BLaER1 (cell line): ENCODE data around the gene ITLN2.
A peak's percentile ranks its signal among the peaks of the same experiment; 100 is the strongest.
"Not testable (repeated sequence)": the region's sequence is repeated elsewhere in the genome, so short reads cannot be mapped to it uniquely, and the experiment has no call there.

Experiments used
- H3K27ac ChIP-seq: shearing (Covaris generic); formaldehyde crosslinking; 2 replicates; pipeline ENCODE4 v1.8.1; 2022
- H3K27me3 ChIP-seq: shearing (Covaris generic); formaldehyde crosslinking; 2 replicates; pipeline ENCODE4 v1.8.1; 2022
- H3K36me3 ChIP-seq: shearing (Covaris generic); formaldehyde crosslinking; 2 replicates; pipeline ENCODE4 v1.8.1; 2022
- H3K4me1 ChIP-seq: shearing (Covaris generic); formaldehyde crosslinking; 2 replicates; pipeline ENCODE4 v1.8.1; 2022
- H3K4me2 ChIP-seq: shearing (Covaris generic); formaldehyde crosslinking; 2 replicates; pipeline ENCODE4 v1.8.1; 2022
- H3K4me3 ChIP-seq: shearing (Covaris generic); formaldehyde crosslinking; 2 replicates; pipeline ENCODE4 v1.8.1; 2022
- H3K9ac ChIP-seq: shearing (Covaris generic); formaldehyde crosslinking; 2 replicates; pipeline ENCODE4 v1.8.1; 2022
- H3K9me3 ChIP-seq: shearing (Covaris generic); formaldehyde crosslinking; 2 replicates; pipeline ENCODE4 v1.8.1; 2022
- H4K20me1 ChIP-seq: shearing (Covaris generic); formaldehyde crosslinking; 2 replicates; pipeline ENCODE4 v1.8.1; 2022
- Cebpa-rat ChIP-seq: shearing (Covaris generic); IDR thresholded peaks from 2 replicates; pipeline ENCODE4 v1.8.1; 2022

Gene ITLN2

DNA sequence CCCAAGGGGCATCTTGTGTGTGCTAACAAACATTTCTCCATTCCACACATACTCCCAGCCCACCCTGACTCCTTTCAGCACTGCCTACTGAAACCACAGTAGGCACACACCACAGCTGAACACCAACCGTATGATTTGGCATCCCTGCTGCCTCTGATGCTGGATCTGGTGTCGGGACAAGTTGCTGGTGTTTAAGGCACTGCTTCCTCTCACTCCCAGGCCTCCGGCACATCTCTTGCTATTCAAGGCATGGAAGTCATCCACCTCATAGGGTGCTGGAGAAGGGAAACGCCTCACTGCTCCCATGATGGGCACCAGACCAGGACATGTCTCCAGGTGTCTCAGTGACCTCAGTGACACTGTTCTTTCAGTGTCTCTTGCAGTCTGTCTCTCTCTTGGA lies 2.4 kb upstream of the ITLN2 start:
- Histone ChIP-seq H3K9me3 (no peaks in the 10 kb centered on the region), H3K4me2 (no peak overlapping the region), H3K4me3 (no peak overlapping the region), H4K20me1 (no peaks in the 10 kb centered on the region), H3K27me3 (no peaks in the 10 kb centered on the region), H3K27ac (no peak overlapping the region), H3K4me1 (peaks cover 26% of the 10 kb centered on the region), H3K9ac (no peak overlapping the region), H3K36me3 (no peaks in the 10 kb centered on the region)
- TF ChIP-seq Cebpa-rat: no peak

DNA sequence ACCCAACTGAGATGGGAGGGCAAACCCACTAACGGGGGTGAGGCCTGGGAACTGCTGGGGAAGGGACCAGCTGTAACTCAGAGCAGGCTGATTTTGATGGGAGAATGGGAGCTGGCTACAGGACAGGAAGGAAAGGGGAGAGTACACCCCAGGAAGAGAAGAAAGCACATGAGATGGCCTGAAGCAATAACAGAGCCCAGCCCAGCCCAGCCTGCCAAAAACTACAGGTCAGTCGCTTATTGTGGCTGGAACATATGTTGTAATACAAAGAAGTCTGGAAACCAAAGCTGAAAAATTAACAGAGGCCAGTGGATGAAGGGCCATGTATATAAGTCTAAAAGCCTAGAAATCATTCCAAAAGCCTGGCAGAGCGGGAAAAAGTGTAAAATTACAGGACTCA lies 1.6 kb downstream of the ITLN2 start:
- Histone ChIP-seq H3K27me3 (no peaks in the 10 kb centered on the region), H3K4me1 (peaks cover 39% of the 10 kb centered on the region), H3K9ac (no peak overlapping the region), H3K4me2 (no peak overlapping the region), H3K36me3 (no peaks in the 10 kb centered on the region), H3K4me3 (no peak overlapping the region), H3K9me3 (peaks cover 5% of the 10 kb centered on the region), H3K27ac (0 out of 2 replicates have a peak overlapping the region, but pooled peaks have one; percentile 10), H4K20me1 (no peaks in the 10 kb centered on the region)
- TF ChIP-seq Cebpa-rat: no peak

DNA sequence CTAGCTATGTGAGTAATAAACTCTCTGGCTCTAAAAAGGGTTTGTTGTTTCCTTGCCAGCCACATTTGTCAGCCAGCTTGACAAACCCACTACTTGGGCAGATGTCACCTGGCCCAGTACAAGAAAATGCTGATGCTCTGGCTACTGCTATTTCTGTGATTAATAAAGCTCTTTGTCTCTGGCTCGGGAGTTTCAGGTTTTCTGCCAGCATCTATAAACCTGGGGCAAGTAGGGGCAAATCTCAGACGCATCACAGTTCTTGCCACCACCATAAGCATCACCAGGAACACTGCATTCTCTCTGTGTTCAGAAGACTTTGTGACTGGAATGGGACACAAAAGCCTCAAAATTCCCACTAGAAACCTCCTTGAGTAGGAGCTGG lies 2.5 kb downstream of the ITLN2 start:
- no peaks in the 10 kb centered on the region for H3K27me3 ChIP-seq
- peaks cover 5% of the 10 kb centered on the region for H3K9me3 ChIP-seq
- no peaks in the 10 kb centered on the region for H3K36me3 ChIP-seq
- 0 out of 2 replicates have a peak overlapping the region, but pooled peaks have one; percentile 9 for H3K4me2 ChIP-seq
- H3K27ac ChIP-seq: peak overlapping the region; percentile 6; the same call in 1 of the 2 replicates
- H3K9ac ChIP-seq: no peak overlapping the region
- no peak for TF ChIP-seq Cebpa-rat
- H3K4me3 ChIP-seq: no peak overlapping the region
- H4K20me1 ChIP-seq: no peaks in the 10 kb centered on the region
- peaks cover 38% of the 10 kb centered on the region for H3K4me1 ChIP-seq

DNA sequence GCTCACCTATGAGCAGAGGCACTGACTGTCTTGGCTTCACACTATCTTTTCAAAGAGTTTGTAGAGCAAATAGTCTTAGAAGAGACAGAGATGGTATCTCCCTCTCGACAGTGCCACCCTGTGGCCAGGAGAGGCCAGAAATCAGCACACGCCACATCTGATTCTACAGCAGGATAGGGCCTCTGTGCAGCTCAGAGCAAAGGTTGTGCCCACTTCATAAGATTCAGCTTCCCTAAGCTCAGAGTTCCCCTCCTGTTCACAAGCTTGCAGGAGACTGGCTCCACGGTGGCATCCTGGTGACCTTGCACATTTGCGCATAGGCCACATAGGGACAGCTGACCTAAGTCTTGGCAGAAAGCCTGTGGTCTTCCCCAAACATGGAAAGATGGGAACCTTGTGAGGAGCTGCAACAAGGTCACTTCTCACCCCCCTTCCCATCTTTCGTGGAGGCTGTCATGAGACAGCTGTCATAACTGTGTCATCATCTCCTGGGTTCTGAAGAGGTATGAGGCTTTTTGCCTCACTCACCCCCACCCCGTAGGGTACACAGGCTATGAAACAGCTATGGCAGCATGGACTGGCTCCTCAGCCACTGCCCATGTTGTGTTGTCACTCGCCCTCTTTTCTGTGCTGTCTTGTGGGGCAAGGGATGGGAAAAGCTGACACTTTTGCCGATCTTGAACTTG lies 3.0 kb downstream of the ITLN2 start:
- Histone ChIP-seq H3K9me3 (peaks cover 5% of the 10 kb centered on the region), H4K20me1 (no peaks in the 10 kb centered on the region), H3K36me3 (no peaks in the 10 kb centered on the region), H3K27ac (peak overlapping the region; percentile 6; the same call in 1 of the 2 replicates), H3K4me3 (no peak overlapping the region), H3K4me2 (no peak overlapping the region), H3K9ac (no peak overlapping the region), H3K27me3 (no peaks in the 10 kb centered on the region), H3K4me1 (peaks cover 34% of the 10 kb centered on the region)
- no peak for TF ChIP-seq Cebpa-rat

DNA sequence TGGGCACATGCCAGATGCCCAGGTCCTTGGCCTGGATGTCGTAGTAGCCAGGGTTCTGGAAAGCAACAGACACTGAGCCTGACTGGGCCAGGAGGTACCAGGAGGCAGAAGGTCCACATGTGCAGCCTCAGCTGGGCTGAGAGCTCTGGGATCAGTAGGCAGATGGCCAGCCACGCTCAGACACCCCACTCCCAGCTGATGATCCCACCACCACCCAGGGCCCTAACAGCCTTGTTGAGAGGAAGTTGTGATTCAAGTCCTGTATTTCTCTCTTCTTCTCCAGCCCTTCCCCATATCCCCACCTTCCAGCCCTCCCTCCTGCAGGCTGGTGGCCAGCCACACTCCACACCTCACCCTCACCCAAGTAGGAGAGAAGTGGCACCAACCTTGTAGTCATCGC lies 4.0 kb downstream of the ITLN2 start:
- H3K27me3 ChIP-seq: no peaks in the 10 kb centered on the region
- H4K20me1 ChIP-seq: no peaks in the 10 kb centered on the region
- H3K4me2 ChIP-seq: no peak overlapping the region
- no peak overlapping the region for H3K9ac ChIP-seq
- no peak overlapping the region for H3K4me3 ChIP-seq
- peaks cover 34% of the 10 kb centered on the region for H3K4me1 ChIP-seq
- peaks cover 5% of the 10 kb centered on the region for H3K9me3 ChIP-seq
- TF ChIP-seq Cebpa-rat: no peak
- H3K36me3 ChIP-seq: no peaks in the 10 kb centered on the region
- H3K27ac ChIP-seq: peak overlapping the region; percentile 35; the same call in 1 of the 2 replicates

DNA sequence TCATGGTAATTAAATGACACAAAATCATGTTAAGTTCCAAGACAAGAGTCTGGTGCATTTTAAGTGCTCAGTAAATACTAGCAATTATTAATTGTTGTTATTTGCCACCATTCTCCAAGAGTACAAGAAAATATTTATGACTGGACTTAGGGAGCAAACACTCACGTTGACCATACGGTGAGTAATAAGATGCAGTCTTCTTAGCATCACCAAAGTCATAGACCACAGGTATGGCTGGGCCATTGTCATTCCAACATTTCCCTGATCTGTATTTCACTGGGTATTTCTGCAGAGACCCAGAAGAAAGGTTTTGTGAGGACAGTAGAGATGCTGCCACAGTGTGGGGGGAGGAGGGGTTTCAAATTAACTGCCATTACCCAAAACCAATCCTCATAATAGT lies 4.7 kb downstream of the ITLN2 start:
- Histone ChIP-seq H3K27me3 (no peaks in the 10 kb centered on the region), H3K9me3 (peaks cover 5% of the 10 kb centered on the region), H3K4me1 (peaks cover 34% of the 10 kb centered on the region), H3K4me3 (no peak overlapping the region), H3K27ac (no peak overlapping the region), H3K36me3 (no peaks in the 10 kb centered on the region), H3K9ac (no peak overlapping the region), H3K4me2 (no peak overlapping the region), H4K20me1 (no peaks in the 10 kb centered on the region)
- TF ChIP-seq Cebpa-rat: no peak

DNA sequence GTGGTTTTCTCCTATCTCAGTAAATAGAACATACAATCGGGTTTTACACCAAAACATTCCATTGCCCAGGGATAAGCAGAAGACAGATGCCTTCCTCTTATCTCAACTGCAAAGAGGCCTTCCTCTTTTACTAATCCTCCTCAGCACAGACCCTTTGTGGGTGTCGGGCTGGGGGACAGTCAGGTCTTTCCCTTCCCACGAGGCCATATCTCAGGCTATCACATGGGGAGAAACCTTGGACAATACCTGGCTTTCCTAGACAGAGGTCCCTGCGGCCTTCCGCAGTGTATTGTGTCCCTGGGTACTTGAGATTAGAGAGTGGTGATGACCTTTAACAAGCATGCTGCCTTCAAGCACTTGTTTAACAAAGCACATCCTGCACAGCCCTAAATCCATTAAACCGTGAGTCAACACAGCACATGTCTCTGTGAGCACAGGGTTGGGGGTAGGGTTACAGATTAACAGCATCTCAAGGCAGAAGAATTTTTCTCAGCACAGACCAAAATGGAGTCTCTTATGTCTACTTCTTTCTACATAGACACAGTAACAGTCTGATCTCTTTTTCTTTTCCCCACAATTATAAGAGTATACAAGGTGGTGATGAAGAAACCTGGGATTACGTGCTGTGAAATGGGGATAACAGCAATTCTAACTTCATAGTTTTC lies 5.3 kb downstream of the ITLN2 start:
- H3K27me3 ChIP-seq, H4K20me1 ChIP-seq, H3K36me3 ChIP-seq, H3K4me3 ChIP-seq, H3K9ac ChIP-seq, H3K27ac ChIP-seq, H3K4me2 ChIP-seq, H3K9me3 ChIP-seq: not testable (repeated sequence)
- H3K4me1 ChIP-seq: peaks cover 31% of the 10 kb centered on the region

DNA sequence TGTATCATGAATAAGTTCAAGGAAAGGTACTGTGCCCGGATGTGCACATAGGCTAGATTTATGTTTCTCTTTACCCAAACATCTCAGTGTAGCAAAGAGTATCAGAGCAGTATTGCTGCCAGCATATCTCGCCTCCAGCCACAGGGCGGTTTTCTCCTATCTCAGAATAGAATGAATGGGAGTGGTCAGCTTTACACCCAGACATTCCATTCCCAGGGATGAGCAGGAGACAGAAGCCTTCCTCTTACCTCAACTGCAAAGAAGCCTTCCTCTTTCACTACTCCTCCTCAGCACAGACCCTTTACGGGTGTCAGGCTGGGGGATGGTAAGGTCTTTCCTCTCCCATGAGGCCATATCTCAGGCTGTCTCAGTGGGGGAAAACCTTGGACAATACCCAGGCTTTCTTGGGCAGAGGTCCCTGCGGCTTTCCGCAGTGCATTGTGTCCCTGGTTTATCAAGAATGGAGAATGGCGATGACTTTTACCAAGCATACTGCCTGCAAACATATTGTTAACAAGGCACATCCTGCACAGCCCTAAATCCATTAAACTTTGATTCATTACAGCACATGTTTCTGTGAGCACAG lies 7.3 kb downstream of the ITLN2 start:
- H3K27me3 ChIP-seq, H3K27ac ChIP-seq, H4K20me1 ChIP-seq, H3K4me3 ChIP-seq, H3K9ac ChIP-seq, H3K36me3 ChIP-seq, H3K9me3 ChIP-seq, H3K4me2 ChIP-seq: not testable (repeated sequence)
- H3K4me1 ChIP-seq: peaks cover 16% of the 10 kb centered on the region

DNA sequence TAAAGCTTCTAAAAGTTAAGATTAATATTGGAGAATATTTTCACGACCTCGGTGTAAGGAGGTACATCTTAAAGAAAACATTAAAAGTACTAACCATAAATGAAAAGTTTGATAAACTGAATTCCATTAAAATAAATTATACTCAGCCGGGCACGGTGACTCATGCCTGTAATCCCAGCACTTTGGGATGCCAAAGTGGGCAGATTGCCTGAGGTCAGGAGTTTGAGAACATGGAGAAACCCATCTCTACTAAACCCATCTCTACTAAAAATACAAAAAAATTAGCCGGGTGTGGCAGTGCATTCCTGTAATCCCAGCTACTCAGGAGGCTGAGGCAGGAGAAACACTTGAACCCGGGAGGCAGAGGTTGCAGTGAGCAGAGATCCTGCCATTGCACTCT lies 8.7 kb downstream of the ITLN2 start:
- peaks cover 11% of the 10 kb centered on the region for H3K9me3 ChIP-seq
- not testable (repeated sequence) for H3K4me3 ChIP-seq, H4K20me1 ChIP-seq, H3K27ac ChIP-seq, H3K4me1 ChIP-seq, H3K9ac ChIP-seq, H3K4me2 ChIP-seq, H3K27me3 ChIP-seq, H3K36me3 ChIP-seq

DNA sequence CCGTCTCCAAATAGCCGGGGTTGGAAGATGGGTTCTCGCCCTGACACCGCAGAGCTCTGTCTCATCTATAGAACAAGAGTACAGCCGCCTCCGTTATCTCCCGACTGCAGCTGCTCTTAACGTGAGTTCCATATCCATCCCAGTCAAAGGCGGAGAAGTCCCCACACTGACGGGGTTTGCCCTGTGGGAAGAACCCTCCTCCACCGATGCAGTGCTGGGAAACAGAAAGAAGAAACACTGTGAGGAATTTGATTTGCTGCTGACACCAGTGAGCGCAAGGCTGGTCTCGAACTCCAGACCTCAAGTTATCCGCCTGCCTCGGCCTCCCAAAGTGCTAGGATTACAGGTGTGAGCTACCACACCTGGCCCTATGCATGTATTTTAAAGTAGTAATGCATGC lies 9.5 kb downstream of the ITLN2 start:
- Histone ChIP-seq H3K36me3 (no peaks in the 10 kb centered on the region), H4K20me1 (no peaks in the 10 kb centered on the region), H3K9ac (no peak overlapping the region), H3K4me2 (no peak overlapping the region), H3K27ac (no peak overlapping the region), H3K27me3 (no peaks in the 10 kb centered on the region), H3K4me3 (no peak overlapping the region), H3K4me1 (no peaks in the 10 kb centered on the region), H3K9me3 (peaks cover 11% of the 10 kb centered on the region)
- no peak for TF ChIP-seq Cebpa-rat
